Fibroblast of villous mesenchyme (primary cell): ENCODE results near the gene INSL6. TPM values are rescaled to one million over a fixed set of nuclear protein-coding genes. Genes with fewer than 3 reads are reported as not detected.

Experiments used
- DNase-seq: peaks from one replicate; pipeline ENCODE4 v3.0.0-alpha.2; 2010; ENCODE audit warnings: low read depth
- H3K4me3 ChIP-seq: 2 replicates; pipeline ENCODE4 v1.5.1; 2011; ENCODE audit warnings: low read depth, mild to moderate bottlenecking, low read length
- small RNA-seq: library from RNA; depleted of rRNA; stranded (forward); fragments of <200 nt; gene quantifications from one replicate; pipeline ENCODE3, GENCODE V24; 2012
- total RNA-seq: library from RNA; depleted of rRNA; stranded (reverse); fragments of >200 nt; gene quantifications from 2 replicates; pipeline ENCODE4 v1.2.3, GENCODE V29; 2012
- TF ChIP-seq, protein P1 (sequence below): IDR thresholded peaks from 2 replicates; pipeline ENCODE4 v1.5.1; 2012; ENCODE audit warnings: low read depth, mild to moderate bottlenecking, low read length; ENCODE audit not compliant: insufficient read depth

INSL6 gene
- total RNA-seq, 1 donor = 0.43 TPM

DNA sequence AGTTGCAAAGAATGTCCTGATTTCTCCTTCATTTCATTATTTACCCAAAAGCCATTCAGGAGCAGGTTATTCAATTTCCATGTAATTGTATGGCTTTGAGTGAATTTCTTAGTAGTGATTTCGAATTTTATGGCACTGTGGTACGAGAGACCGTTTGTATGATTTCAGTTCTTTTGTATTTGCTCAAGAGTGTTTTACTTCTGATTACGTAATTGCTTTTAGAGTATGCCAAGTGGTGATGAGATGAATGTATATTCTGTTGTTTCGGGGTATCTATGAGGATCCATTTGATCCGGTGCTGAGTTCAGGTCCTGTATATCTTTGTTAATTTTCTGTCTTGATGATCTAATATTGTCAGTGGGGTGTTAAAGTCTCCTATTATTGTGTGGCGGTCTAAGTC lies 41.2 kb downstream of the INSL6 start:
- H3K4me3 ChIP-seq = no peak overlapping the region
- TF ChIP-seq, protein P1, sequence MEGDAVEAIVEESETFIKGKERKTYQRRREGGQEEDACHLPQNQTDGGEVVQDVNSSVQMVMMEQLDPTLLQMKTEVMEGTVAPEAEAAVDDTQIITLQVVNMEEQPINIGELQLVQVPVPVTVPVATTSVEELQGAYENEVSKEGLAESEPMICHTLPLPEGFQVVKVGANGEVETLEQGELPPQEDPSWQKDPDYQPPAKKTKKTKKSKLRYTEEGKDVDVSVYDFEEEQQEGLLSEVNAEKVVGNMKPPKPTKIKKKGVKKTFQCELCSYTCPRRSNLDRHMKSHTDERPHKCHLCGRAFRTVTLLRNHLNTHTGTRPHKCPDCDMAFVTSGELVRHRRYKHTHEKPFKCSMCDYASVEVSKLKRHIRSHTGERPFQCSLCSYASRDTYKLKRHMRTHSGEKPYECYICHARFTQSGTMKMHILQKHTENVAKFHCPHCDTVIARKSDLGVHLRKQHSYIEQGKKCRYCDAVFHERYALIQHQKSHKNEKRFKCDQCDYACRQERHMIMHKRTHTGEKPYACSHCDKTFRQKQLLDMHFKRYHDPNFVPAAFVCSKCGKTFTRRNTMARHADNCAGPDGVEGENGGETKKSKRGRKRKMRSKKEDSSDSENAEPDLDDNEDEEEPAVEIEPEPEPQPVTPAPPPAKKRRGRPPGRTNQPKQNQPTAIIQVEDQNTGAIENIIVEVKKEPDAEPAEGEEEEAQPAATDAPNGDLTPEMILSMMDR = no peak
- no peak for DNase-seq

DNA sequence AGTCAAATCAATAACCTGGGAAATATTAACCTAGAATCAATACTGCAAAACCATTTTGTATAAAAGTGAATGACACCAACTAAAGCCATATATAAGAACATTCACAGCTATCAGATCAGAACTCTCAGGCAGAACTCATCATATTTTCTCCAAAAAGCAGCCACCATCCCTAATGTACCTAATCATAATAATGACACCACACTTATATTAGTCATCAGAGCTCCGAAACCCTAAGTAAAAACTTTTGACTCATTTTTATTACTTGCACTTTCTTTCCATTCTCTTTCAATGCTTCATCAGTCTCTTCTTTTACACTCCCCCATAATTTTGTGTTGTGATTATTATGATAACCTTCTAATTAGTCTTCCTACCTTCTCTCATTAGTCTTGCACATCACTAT lies 45.3 kb downstream of the INSL6 start:
- TF ChIP-seq, protein P1 = no peak
- H3K4me3 ChIP-seq = no peak overlapping the region

GRCh38 chr9:5122516-5122915 lies 62.9 kb downstream of the INSL6 start:
- no peak for DNase-seq
- H3K4me3 ChIP-seq = no peak overlapping the region
- TF ChIP-seq, protein P1 = no peak

More for the DNA sequence above, 45.3 kb downstream of the INSL6 start:
- no peak for DNase-seq

DNA sequence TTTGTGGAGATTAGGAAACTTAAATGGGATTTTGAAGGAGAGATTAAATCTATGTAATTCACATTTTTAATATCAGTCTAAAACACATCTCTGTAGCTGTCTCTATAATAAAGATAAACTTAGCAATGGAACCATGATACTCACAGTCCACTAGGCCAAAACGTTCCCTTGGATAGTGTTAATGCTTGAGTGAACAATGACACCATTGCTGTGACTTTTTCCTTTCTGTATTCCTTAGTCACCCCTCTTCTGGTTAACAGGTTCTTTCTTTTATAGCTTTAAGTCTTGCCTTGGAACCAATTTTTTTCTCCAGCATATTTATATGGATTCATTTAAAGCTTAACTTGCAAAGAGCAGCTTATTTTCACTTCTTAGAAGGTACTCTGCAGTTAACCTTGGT lies 63.3 kb downstream of the INSL6 start:
- DNase-seq = no peak
- H3K4me3 ChIP-seq = no peak overlapping the region
- TF ChIP-seq, protein P1 = no peak

DNA sequence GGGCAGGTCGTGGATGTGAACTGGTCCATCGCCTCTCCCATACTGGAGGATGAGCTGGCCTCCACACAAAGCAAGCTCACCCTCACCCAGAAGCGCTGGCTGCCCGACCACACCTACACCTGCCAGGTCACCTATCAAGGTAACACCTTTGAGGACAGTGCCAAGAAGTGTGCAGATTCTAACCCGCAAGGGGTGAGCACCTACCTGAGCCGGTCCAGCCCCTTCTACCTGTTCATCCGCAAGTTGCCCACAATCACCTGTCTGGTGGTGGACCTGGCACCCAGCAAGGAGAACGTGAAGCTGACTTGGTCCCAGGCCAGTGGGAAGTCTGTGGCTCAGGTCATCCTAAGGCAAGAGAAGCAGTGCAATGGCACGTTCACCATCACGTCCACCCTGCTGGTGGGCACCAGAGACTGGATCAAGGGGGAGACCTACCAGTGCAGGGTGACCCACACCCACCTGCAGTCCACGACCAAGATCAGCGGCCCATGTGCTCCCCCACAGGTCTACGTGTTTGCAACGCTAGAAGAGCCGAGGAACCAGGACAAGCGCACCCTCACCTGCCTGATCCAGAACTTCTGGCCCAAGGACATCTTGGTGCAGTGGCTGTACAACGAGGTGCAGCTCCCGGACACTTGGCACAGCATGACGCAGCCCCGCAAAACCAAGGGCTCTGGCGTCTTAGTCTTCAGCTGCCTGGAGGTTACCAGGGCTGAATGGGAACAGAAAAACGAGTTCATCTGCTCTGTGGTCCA lies 71.3 kb downstream of the INSL6 start:
- no peak overlapping the region for H3K4me3 ChIP-seq
- TF ChIP-seq, protein P1 = no peak
- no peak for DNase-seq

Small RNA genes within 50 kb of the gene (small RNA-seq; reads per million reads assigned to genes)
- not detected for gene AL133547.1

Other genes with a start within 250 kb of the INSL6 start
- gene JAK2, start 200.4 kb downstream of the INSL6 start, total RNA-seq = 11.6 and 13.4 TPM in 2 replicates
- gene INSL4, start 45.8 kb upstream of the INSL6 start, total RNA-seq = not detected in 2 replicates
- 0.43 TPM in 1 of 2 replicates, not detected in the other for gene RLN2, start 119.1 kb upstream of the INSL6 start, total RNA-seq
- gene RLN1, start 154.2 kb upstream of the INSL6 start, total RNA-seq = not detected in 2 replicates